Calu3 (cell line): ENCODE results near the gene TPH2. TPM values are rescaled to one million over a fixed set of nuclear protein-coding genes. Genes with fewer than 3 reads are reported as not detected.

Experiments
- BruUV-seq: library from RNA; stranded (reverse); fragments of 400-500 nt; replicated peaks from 2 replicates; lab custom pipeline; 2021; lab: Mats Ljungman, UMichigan
- CTCF ChIA-PET: fragments of 300-600 bp; sonication (Branson Sonifier 250); formaldehyde crosslinking; loops from one replicate; lab custom pipeline; 2022; ENCODE audit warnings: antibody characterized with exemption; lab: Charles Lee
- DNase-seq: peaks from one replicate; pipeline ENCODE4 v3.0.0; 2022
- H3K27ac Mint-ChIP-seq: one replicate; pipeline ENCODE4 v1.8.0; 2022; ENCODE audit warnings: mixed read lengths; ENCODE audit not compliant: unreplicated experiment
- H3K27me3 Mint-ChIP-seq: one replicate; pipeline ENCODE4 v1.8.0; 2022; ENCODE audit warnings: mixed read lengths; ENCODE audit not compliant: unreplicated experiment
- H3K36me3 Mint-ChIP-seq: one replicate; pipeline ENCODE4 v1.8.0; 2022; ENCODE audit warnings: mild to moderate bottlenecking, moderate library complexity, mixed read lengths; ENCODE audit not compliant: insufficient read depth, unreplicated experiment
- H3K4me1 Mint-ChIP-seq: one replicate; pipeline ENCODE4 v1.8.0; 2022; ENCODE audit warnings: mild to moderate bottlenecking, low read depth, mixed read lengths; ENCODE audit not compliant: unreplicated experiment
- H3K4me3 Mint-ChIP-seq: one replicate; pipeline ENCODE4 v1.8.0; 2022; ENCODE audit warnings: mild to moderate bottlenecking, low read depth, moderate library complexity, mixed read lengths; ENCODE audit not compliant: unreplicated experiment
- H3K9me3 Mint-ChIP-seq: one replicate; pipeline ENCODE4 v1.8.0; 2022; ENCODE audit warnings: low read depth, mixed read lengths; ENCODE audit not compliant: unreplicated experiment
- intact Hi-C: fragments of 100-400 bp; cut with micrococcal nuclease; formaldehyde crosslinking; loops from one replicate; pipeline ENCODE4 v1.10.0; 2022; ENCODE audit not compliant: unreplicated experiment
- total RNA-seq: library from RNA; stranded (reverse); gene quantifications from 2 replicates; pipeline ENCODE4 v1.2.3, GENCODE V29; 2022
- TF ChIP-seq, protein P1 (sequence below): fragments of 200-600 bp; IDR thresholded peaks from one replicate; pipeline ENCODE4 v1.8.0; 2022; ENCODE audit warnings: antibody characterized with exemption; ENCODE audit not compliant: unreplicated experiment

The TPH2 gene
- total RNA-seq, 1 experiment from 2014 or later: 0.38 TPM

GRCh38 chr12:71941174-71941573 is 2.5 kb downstream of the TPH2 start:
- TF ChIP-seq, protein P1, sequence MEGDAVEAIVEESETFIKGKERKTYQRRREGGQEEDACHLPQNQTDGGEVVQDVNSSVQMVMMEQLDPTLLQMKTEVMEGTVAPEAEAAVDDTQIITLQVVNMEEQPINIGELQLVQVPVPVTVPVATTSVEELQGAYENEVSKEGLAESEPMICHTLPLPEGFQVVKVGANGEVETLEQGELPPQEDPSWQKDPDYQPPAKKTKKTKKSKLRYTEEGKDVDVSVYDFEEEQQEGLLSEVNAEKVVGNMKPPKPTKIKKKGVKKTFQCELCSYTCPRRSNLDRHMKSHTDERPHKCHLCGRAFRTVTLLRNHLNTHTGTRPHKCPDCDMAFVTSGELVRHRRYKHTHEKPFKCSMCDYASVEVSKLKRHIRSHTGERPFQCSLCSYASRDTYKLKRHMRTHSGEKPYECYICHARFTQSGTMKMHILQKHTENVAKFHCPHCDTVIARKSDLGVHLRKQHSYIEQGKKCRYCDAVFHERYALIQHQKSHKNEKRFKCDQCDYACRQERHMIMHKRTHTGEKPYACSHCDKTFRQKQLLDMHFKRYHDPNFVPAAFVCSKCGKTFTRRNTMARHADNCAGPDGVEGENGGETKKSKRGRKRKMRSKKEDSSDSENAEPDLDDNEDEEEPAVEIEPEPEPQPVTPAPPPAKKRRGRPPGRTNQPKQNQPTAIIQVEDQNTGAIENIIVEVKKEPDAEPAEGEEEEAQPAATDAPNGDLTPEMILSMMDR: no peak
- intact Hi-C loops: no loop called here
- CTCF ChIA-PET: no interaction called here
- no TSS peak for BruUV-seq
- H3K27ac Mint-ChIP-seq: no peak overlapping the region
- H3K4me1 Mint-ChIP-seq: no peaks in the 10 kb centered on the region
- no peak overlapping the region for H3K4me3 Mint-ChIP-seq
- no peaks in the 10 kb centered on the region for H3K36me3 Mint-ChIP-seq
- H3K9me3 Mint-ChIP-seq: no peaks in the 10 kb centered on the region
- H3K27me3 Mint-ChIP-seq: peaks cover 51% of the 10 kb centered on the region
- DNase-seq: no peak

DNA sequence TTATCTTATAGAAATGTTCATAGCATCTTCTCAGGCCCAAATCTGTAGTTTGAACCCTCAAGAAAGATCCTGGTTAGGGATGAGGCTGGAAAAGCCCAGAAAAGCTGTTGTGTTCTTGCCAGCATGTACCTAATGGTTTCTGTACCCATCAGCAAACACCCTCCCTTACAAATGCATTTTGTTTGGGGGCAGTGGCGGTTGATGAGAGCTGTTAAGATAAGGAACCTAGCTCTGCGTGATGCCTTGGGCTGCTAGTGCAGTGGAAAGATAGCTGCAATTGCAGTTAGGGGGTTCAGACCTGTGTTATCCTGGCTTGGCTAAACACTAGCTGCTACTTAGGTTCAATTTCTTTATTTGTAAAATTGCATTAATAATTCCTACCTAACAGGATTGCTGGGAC is 3.6 kb downstream of the TPH2 start:
- intact Hi-C loops: no loop called here
- Mint-ChIP-seq H3K9me3 (no peaks in the 10 kb centered on the region), H3K4me1 (no peaks in the 10 kb centered on the region), H3K27ac (no peak overlapping the region), H3K27me3 (peaks cover 43% of the 10 kb centered on the region), H3K4me3 (no peak overlapping the region), H3K36me3 (no peaks in the 10 kb centered on the region)
- CTCF ChIA-PET: no interaction called here
- BruUV-seq: no TSS peak
- DNase-seq: no peak
- TF ChIP-seq, protein P1: no peak

GRCh38 chr12:71942703-71943102 is 4.1 kb downstream of the TPH2 start:
- intact Hi-C loops: no loop called here
- H3K36me3 Mint-ChIP-seq: no peaks in the 10 kb centered on the region
- no peak overlapping the region for H3K4me3 Mint-ChIP-seq
- peaks cover 39% of the 10 kb centered on the region for H3K27me3 Mint-ChIP-seq
- no peak for DNase-seq
- TF ChIP-seq, protein P1: no peak
- no TSS peak for BruUV-seq
- no peak overlapping the region for H3K27ac Mint-ChIP-seq
- no peaks in the 10 kb centered on the region for H3K9me3 Mint-ChIP-seq
- no peaks in the 10 kb centered on the region for H3K4me1 Mint-ChIP-seq
- CTCF ChIA-PET: no interaction called here

DNA sequence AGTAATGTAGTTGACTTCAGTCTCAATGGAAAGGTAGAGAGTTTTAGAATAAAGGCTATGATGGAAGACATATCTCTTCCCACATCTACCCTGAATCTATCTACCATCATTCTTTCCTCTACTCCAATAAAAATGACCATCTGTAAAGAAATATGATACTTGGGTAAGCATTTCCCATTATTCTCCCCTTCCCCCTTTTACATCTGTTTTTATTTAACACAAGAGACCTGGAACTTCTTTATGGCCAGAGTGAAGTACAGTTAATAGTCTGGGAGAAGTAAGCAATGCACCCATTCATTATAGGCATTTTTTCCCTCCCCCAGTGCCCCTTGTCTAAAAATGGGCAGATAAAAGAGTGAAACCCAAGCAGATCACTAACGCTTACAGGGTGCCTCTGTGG is 6.5 kb downstream of the TPH2 start:
- CTCF ChIA-PET: interaction anchor here (1.2 kb wide), 1 partner anchor 8 kb away, joined by 3 read pairs; no protein-coding TSS in a partner anchor
- no TSS peak for BruUV-seq

More for the DNA sequence above, 6.5 kb downstream of the TPH2 start:
- H3K27me3 Mint-ChIP-seq: peaks cover 18% of the 10 kb centered on the region
- DNase-seq: no peak
- TF ChIP-seq, protein P1: no peak
- intact Hi-C loops: no loop called here
- no peak overlapping the region for H3K27ac Mint-ChIP-seq
- H3K36me3 Mint-ChIP-seq: no peaks in the 10 kb centered on the region
- H3K4me3 Mint-ChIP-seq: no peak overlapping the region
- no peaks in the 10 kb centered on the region for H3K9me3 Mint-ChIP-seq
- no peaks in the 10 kb centered on the region for H3K4me1 Mint-ChIP-seq
